Activated CD8-positive, alpha-beta T cell treated with anti-CD3 and anti-CD28 coated beads for 36 hours (primary cell): ENCODE data around the gene ZNF609. TPM values are rescaled to one million over a fixed set of nuclear protein-coding genes. Genes with fewer than 3 reads are reported as not detected.

Source experiments
- ATAC-seq: fragments of 200-7000 bp; cut with Tn5 transposase; one replicate; pipeline ENCODE4 v1.10.0; 2021; ENCODE audit warnings: mild to moderate bottlenecking, moderate library complexity
- CTCF ChIA-PET: fragments of 350-600 bp; sonication (Branson Sonifier 250); formaldehyde crosslinking; loops from one replicate; lab custom pipeline; 2021; ENCODE audit warnings: antibody characterized with exemption; lab: Charles Lee
- POLR2A ChIA-PET: fragments of 350-600 bp; sonication (Branson Sonifier 250); formaldehyde crosslinking; loops from one replicate; lab custom pipeline; 2021; ENCODE audit warnings: antibody characterized with exemption; lab: Charles Lee
- DNase-seq: peaks from one replicate; pipeline ENCODE4 v3.0.0-alpha.2; 2020
- H3K27ac Mint-ChIP-seq: one replicate; pipeline ENCODE4 v1.8.0; 2021; ENCODE audit warnings: mild to moderate bottlenecking, mixed read lengths
- H3K27me3 Mint-ChIP-seq: one replicate; pipeline ENCODE4 v1.8.0; 2021; ENCODE audit warnings: mixed read lengths
- H3K36me3 Mint-ChIP-seq: one replicate; pipeline ENCODE4 v1.8.0; 2021; ENCODE audit warnings: low read depth, mixed read lengths
- H3K4me1 Mint-ChIP-seq: one replicate; pipeline ENCODE4 v1.8.0; 2021; ENCODE audit warnings: low read depth, mixed read lengths
- H3K4me3 Mint-ChIP-seq: one replicate; pipeline ENCODE4 v1.8.0; 2021; ENCODE audit warnings: mild to moderate bottlenecking, moderate library complexity, mixed read lengths
- H3K9me3 Mint-ChIP-seq: one replicate; pipeline ENCODE4 v1.8.0; 2021; ENCODE audit warnings: mixed read lengths
- CTCF ChIP-seq: fragments of 200-600 bp; IDR thresholded peaks from one replicate; pipeline ENCODE4 v1.8.0; 2022; ENCODE audit warnings: antibody characterized with exemption, mild to moderate bottlenecking
- intact Hi-C: fragments of 100-400 bp; cut with micrococcal nuclease; formaldehyde crosslinking; loops from one replicate; pipeline ENCODE4 v1.10.0; 2022
- total RNA-seq, 2 experiments: library from RNA; stranded (reverse); gene quantifications; one replicate each; pipeline ENCODE4 v1.2.3, GENCODE V29; 2021

The ZNF609 gene
- total RNA-seq, 2 experiments from 2014 or later, result 37.2 to 39.6 TPM

- DNase-seq, result peak; percentile 26
- TF ChIP-seq CTCF, result no peak
- ChIA-PET CTCF (interaction anchor here (0.5 to 3.6 kb wide), 6 partner anchors 10 to 295 kb away, joined by 3 to 30 read pairs (median 5); no protein-coding TSS in a partner anchor), POLR2A (interaction anchor here (0.7 to 1.2 kb wide), 4 partner anchors 9 to 23 kb away, joined by 3 to 5 read pairs (median 4); no protein-coding TSS in a partner anchor)
- no peaks in the 10 kb centered on the region for H3K27me3 Mint-ChIP-seq
- intact Hi-C loops, result no loop called here
- no peak for ATAC-seq
- H3K9me3 Mint-ChIP-seq, result no peaks in the 10 kb centered on the region
- peak overlapping the region; percentile 15 for H3K27ac Mint-ChIP-seq
- H3K4me3 Mint-ChIP-seq, result no peak overlapping the region
- peaks cover 21% of the 10 kb centered on the region for H3K4me1 Mint-ChIP-seq
- H3K36me3 Mint-ChIP-seq, result no peaks in the 10 kb centered on the region
Measured at GRCh38 chr15:64717735-64718495, 257.5 kb downstream of the ZNF609 start.

- ChIA-PET POLR2A (interaction anchor here (0.7 to 1.4 kb wide), 4 partner anchors 21 to 557 kb away, joined by 3 read pairs; no protein-coding TSS in a partner anchor), CTCF (interaction anchor here (1.1 to 2.5 kb wide), 3 partner anchors 11 to 35 kb away, joined by 4 to 16 read pairs (median 5); no protein-coding TSS in a partner anchor)
- Mint-ChIP-seq H3K27me3 (no peaks in the 10 kb centered on the region), H3K36me3 (no peaks in the 10 kb centered on the region), H3K4me1 (peaks cover 21% of the 10 kb centered on the region), H3K9me3 (no peaks in the 10 kb centered on the region), H3K27ac (no peak overlapping the region), H3K4me3 (no peak overlapping the region)
- intact Hi-C loops, result no loop called here
- ATAC-seq (no peak), DNase-seq (no peak)
- no peak for TF ChIP-seq CTCF
Measured at GRCh38 chr15:64720188-64720587, 259.8 kb downstream of the ZNF609 start.

DNA sequence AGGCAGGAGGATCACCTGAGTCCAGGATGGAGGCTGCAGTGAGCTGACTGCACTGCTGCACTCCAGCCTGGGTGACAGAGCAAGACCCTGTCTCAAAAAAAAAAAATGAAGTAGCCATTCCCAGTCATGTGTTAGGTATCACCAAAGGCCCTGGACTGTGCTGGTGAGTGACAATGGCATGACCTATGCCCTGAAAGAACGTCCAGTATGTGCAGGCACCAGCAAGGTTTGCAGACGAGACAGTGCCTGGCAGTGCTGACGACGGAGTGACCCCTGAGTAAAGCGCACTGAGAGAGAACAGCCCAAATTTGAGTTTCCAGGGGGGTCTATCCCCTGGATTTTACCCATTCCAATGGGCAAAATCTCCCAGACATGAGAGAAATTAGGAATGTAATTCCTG lies 269.8 kb downstream of the ZNF609 start:
- ATAC-seq, result no peak
- Mint-ChIP-seq H3K4me3 (no peak overlapping the region), H3K36me3 (no peaks in the 10 kb centered on the region), H3K27ac (no peak overlapping the region), H3K27me3 (peaks cover 2% of the 10 kb centered on the region), H3K4me1 (peaks cover 6% of the 10 kb centered on the region), H3K9me3 (no peaks in the 10 kb centered on the region)
- TF ChIP-seq CTCF, result no peak
- ChIA-PET CTCF (interaction anchor here (0.6 to 8.5 kb wide), 15 partner anchors 9 to 216 kb away, joined by 3 to 249 read pairs (median 5); partner anchors contain the start of gene ANKDD1A), POLR2A (no interaction called here)
- intact Hi-C loops, result loop anchor here (5.0 kb wide), 2 partner anchors 82 to 177 kb away; no protein-coding TSS in a partner anchor
- DNase-seq, result no peak

- ChIA-PET CTCF (interaction anchor here (0.6 to 8.5 kb wide), 23 partner anchors 9 to 344 kb away, joined by 3 to 249 read pairs (median 4); partner anchors contain the start of genes ANKDD1A and TRIP4), POLR2A (interaction anchor here (1.2 kb wide), 1 partner anchor 11 kb away, joined by 4 read pairs; no protein-coding TSS in a partner anchor)
- ATAC-seq, result peak; percentile 84
- TF ChIP-seq CTCF, result peak; percentile 96
- Mint-ChIP-seq H3K36me3 (no peaks in the 10 kb centered on the region), H3K27me3 (peaks cover 2% of the 10 kb centered on the region), H3K4me1 (peaks cover 6% of the 10 kb centered on the region), H3K27ac (no peak overlapping the region), H3K4me3 (no peak overlapping the region), H3K9me3 (no peaks in the 10 kb centered on the region)
- intact Hi-C loops, result loop anchor here (5.0 kb wide), 2 partner anchors 81 to 176 kb away; no protein-coding TSS in a partner anchor
- DNase-seq, result peak; percentile 93
Measured at GRCh38 chr15:64731012-64731804, 270.8 kb downstream of the ZNF609 start.
